ENCODE results near the gene ATP1A2. TPM values are rescaled to one million over a fixed set of nuclear protein-coding genes. Genes with fewer than 3 reads are reported as not detected.

The ATP1A2 gene
- total and polyA plus RNA-seq, 2 of the 8 experiments (the other 6 are each of a cell fraction or from before 2014, with no cell fraction given), result 39.7 to 40.8 TPM

DNA sequence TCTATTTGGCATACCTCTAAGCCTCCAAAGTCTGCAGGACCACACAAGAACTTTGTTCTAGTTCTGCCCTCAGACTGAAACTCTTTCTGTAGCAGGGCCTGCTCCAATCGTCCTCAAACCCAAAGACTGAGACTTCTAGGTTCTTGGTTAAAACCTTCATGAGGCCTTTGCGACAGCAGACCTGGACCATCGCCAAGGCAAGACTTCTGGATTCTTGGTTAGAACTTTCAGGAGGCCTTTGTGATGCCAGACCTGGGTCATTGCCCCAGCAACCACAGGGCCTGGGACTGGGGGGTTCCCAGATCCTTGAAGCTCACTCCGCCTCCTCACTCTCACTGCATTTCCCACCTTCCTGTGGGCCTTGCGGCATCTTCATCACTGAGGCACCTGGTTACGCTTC lies 35.7 kb downstream of the ATP1A2 start, which contains the start of gene ATP1A4:
Gene ATP1A4, plus strand, starts transcription at position 301 of the 400 bp plus-strand sequence. CDS start 438 bp downstream, outside the sequence.
- Histone ChIP-seq H2BK20ac (ENCODE audit: low read length) (no peak within 1 kb of the TSS), H3K79me1 (ENCODE audit: low read depth, low read length) (no peaks in the 10 kb centered on the region), H3K27me3 (replicated peaks in 1 of 4; ENCODE audit: control insufficient read depth in 3 of 4, extremely low read depth in 1 of 4, insufficient read depth in 3 of 4, low read length in 3 of 4) (no peaks in the 10 kb centered on the region; a peak in 1 of 7 replicates), H4K91ac (replicated peaks; ENCODE audit: insufficient read length, low read length) (no peak within 1 kb of the TSS), H3K4me2 (ENCODE audit: insufficient read depth in 1 of 2, low read depth in 2 of 2, low read length in 2 of 2) (no peak within 1 kb of the TSS), H3K14ac (ENCODE audit: insufficient read length) (no peak within 1 kb of the TSS), H3K23ac (ENCODE audit: insufficient read length) (no peak within 1 kb of the TSS), H2BK12ac (ENCODE audit: low read depth, low read length) (0 out of 2 replicates have a peak within 1 kb of the TSS, but pooled peaks have one; percentile 17), H3K36me3 (ENCODE audit: control insufficient read depth in 2 of 4, insufficient read depth in 4 of 4, low read length in 3 of 4) (no peaks in the 10 kb centered on the region), H3K27ac (ENCODE audit: low read depth, low read length) (no peak within 1 kb of the TSS), H2BK5ac (ENCODE audit: low read depth, low read length) (no peak within 1 kb of the TSS), H4K20me1 (replicated peaks in 1 of 2; ENCODE audit: control insufficient read depth in 1 of 2, insufficient read depth in 2 of 2, low read length in 2 of 2) (no peaks in the 10 kb centered on the region), H4K5ac (ENCODE audit: insufficient read length, low read depth, low read length) (no peak within 1 kb of the TSS), H3K4me1 (replicated peaks in 1 of 4; ENCODE audit: control insufficient read depth in 3 of 4, insufficient read depth in 4 of 4, low read length in 3 of 4) (no peaks in the 10 kb centered on the region), H4K8ac (ENCODE audit: extremely low read depth, insufficient read depth, low read length) (no peak within 1 kb of the TSS), H3K23me2 (ENCODE audit: low read depth, low read length) (no peaks in the 10 kb centered on the region; the same call in 1 of the 2 replicates), H2BK15ac (ENCODE audit: low read length) (0 out of 2 replicates have a peak within 1 kb of the TSS, but pooled peaks have one; percentile 3), H3K9me3 (ENCODE audit: insufficient read depth in 2 of 2, low read depth in 1 of 2, low read length in 1 of 2) (no peaks in the 10 kb centered on the region), H3K79me2 (ENCODE audit: control insufficient read depth in 1 of 2, insufficient read depth in 2 of 2, low read length in 2 of 2) (no peaks in the 10 kb centered on the region), H2AFZ (ENCODE audit: low read length) (no peak within 1 kb of the TSS), H3K9ac (replicated peaks in 1 of 4; ENCODE audit: extremely low read depth in 1 of 4, low read depth in 3 of 4, low read length in 3 of 4) (no peak within 1 kb of the TSS), H3K18ac (ENCODE audit: extremely low read depth, low read length) (no peak within 1 kb of the TSS), H3K4ac (replicated peaks; ENCODE audit: insufficient read length, low read depth, low read length) (no peak within 1 kb of the TSS), H2BK120ac (replicated peaks; ENCODE audit: low read depth, low read length) (no peak within 1 kb of the TSS), H3K56ac (replicated peaks; ENCODE audit: insufficient read length, low read depth, low read length) (no peak within 1 kb of the TSS), H3K4me3 (ENCODE audit: extremely low read depth in 1 of 4, insufficient read depth in 2 of 4, low read depth in 3 of 4, low read length in 4 of 4) (no peak within 1 kb of the TSS), H2AK5ac (ENCODE audit: low read depth, low read length) (0 out of 2 replicates have a peak within 1 kb of the TSS, but pooled peaks have one; percentile 24)
- POLR2A ChIA-PET (ENCODE audit: partially characterized antibody), result interaction anchor here (1.3 to 1.8 kb wide), 2 partner anchors 13 to 18 kb away, joined by 3 to 4 read pairs; no protein-coding TSS in a partner anchor
- CTCF ChIA-PET (ENCODE audit: partially characterized antibody), result interaction anchor here (1.0 to 7.5 kb wide), 6 partner anchors 12 to 98 kb away, joined by 3 to 49 read pairs (median 6); no protein-coding TSS in a partner anchor
- TF ChIP-seq, protein P1, sequence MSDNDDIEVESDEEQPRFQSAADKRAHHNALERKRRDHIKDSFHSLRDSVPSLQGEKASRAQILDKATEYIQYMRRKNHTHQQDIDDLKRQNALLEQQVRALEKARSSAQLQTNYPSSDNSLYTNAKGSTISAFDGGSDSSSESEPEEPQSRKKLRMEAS (IDR thresholded peaks at IDR 0.05), result no peak
- TF ChIP-seq MAFK (IDR thresholded peaks at IDR 0.05; ENCODE audit: low read depth, low read length) (no peak), POLR2A (IDR thresholded peaks at IDR 0.05; ENCODE audit: control extremely low read depth in 1 of 2, low read depth in 2 of 2, low read length in 2 of 2) (no peak), SUZ12 (IDR thresholded peaks at IDR 0.05; ENCODE audit: low read length) (no peak), NANOG (IDR thresholded peaks at IDR 0.05; ENCODE audit: insufficient read depth, low read depth, low read length, poor library complexity, severe bottlenecking) (no peak), CHD2 (IDR thresholded peaks at IDR 0.05; ENCODE audit: low read length) (no peak)
- FAIRE-seq (no peak), DNase-seq (ENCODE audit: low read depth in 1 of 2, low spot score in 2 of 2) (no peak)
- WGBS, 2 experiments (ENCODE audit: extremely low coverage in 1 of 2, insufficient coverage in 1 of 2, insufficient read length in 1 of 2, insufficient replicate concordance in 2 of 2, low coverage in 1 of 2, low lambda C conversion rate in 2 of 2, missing lambda C conversion rate in 1 of 2), result 93% methylated on average over 6 of the region's 6 CpGs; no CpG with 5 or more reads in 1 of the 2 experiments
